Fibroblast of lung (primary cell): ENCODE results near the gene TERT. TPM values are rescaled to one million over a fixed set of nuclear protein-coding genes. Genes with fewer than 3 reads are reported as not detected.
A peak's percentile ranks its signal among the peaks of the same experiment; 100 is the strongest.

ENCODE experiments used
- DNase-seq, 2 donors: peaks; one replicate each; pipeline versions ENCODE4 v3.0.0 to v3.0.0-alpha.2; 2010; ENCODE audit warnings: low read depth in 2 of 2
- H2AFZ ChIP-seq: 2 replicates; pipeline ENCODE4 v1.5.1; 2012; ENCODE audit warnings: low read length, control low read depth, inconsistent platforms
- H3K27ac ChIP-seq: 2 replicates; pipeline ENCODE4 v1.5.1; 2011; ENCODE audit warnings: low read length, control low read depth; ENCODE audit not compliant: insufficient read depth
- H3K27me3 ChIP-seq: 2 replicates; pipeline ENCODE4 v1.5.1; 2011; ENCODE audit warnings: mild to moderate bottlenecking, low read length; ENCODE audit not compliant: control insufficient read depth, insufficient read depth
- H3K36me3 ChIP-seq: 2 replicates; pipeline ENCODE4 v1.5.1; 2011; ENCODE audit warnings: low read length; ENCODE audit not compliant: control insufficient read depth, insufficient read depth
- H3K4me1 ChIP-seq: 2 replicates; pipeline ENCODE4 v1.5.1; 2011; ENCODE audit warnings: low read length; ENCODE audit not compliant: control insufficient read depth, insufficient read depth; ENCODE audit errors: extremely low read depth
- H3K4me2 ChIP-seq: 2 replicates; pipeline ENCODE4 v1.5.1; 2011; ENCODE audit warnings: low read length, control low read depth; ENCODE audit not compliant: insufficient read depth; ENCODE audit errors: extremely low read depth
- H3K4me3 ChIP-seq, 4 experiments: fragments of 200-600 bp in 1 of 4; sonication (generic) in 1 of 4; replicated peaks in 1 of 4; 2 replicates each; pipeline ENCODE4 v1.5.1; 2011 to 2016; ENCODE audit warnings: low read length in 4 of 4, low read depth in 3 of 4, mild to moderate bottlenecking in 3 of 4, control low read depth in 2 of 4, inconsistent platforms in 1 of 4, mixed read lengths in 1 of 4; ENCODE audit not compliant: insufficient read depth in 1 of 4; ENCODE audit errors: control extremely low read depth in 1 of 4
- H3K79me2 ChIP-seq: 2 replicates; pipeline ENCODE4 v1.5.1; 2012; ENCODE audit warnings: mild to moderate bottlenecking, low read length, inconsistent platforms; ENCODE audit not compliant: control insufficient read depth, insufficient read depth
- H3K9ac ChIP-seq: 2 replicates; pipeline ENCODE4 v1.5.1; 2011; ENCODE audit warnings: mild to moderate bottlenecking, low read length, control low read depth; ENCODE audit not compliant: insufficient read depth
- H3K9me3 ChIP-seq: 2 replicates; pipeline ENCODE4 v1.5.1; 2012; ENCODE audit warnings: low read depth, low read length; ENCODE audit not compliant: control insufficient read depth, insufficient read depth
- H4K20me1 ChIP-seq: 2 replicates; pipeline ENCODE4 v1.5.1; 2011; ENCODE audit warnings: low read length; ENCODE audit not compliant: control insufficient read depth, insufficient read depth; ENCODE audit errors: extremely low read depth
- EZH2 ChIP-seq: IDR thresholded peaks from 2 replicates; pipeline ENCODE4 v1.5.1; 2012; ENCODE audit warnings: low read length, control low read depth, mild to moderate bottlenecking; ENCODE audit errors: missing control alignments
- polyA plus RNA-seq, 2 donors: library from polyadenylated mRNA; depleted of rRNA in 1 of 2; stranded (reverse) in 1 of 2; unstranded in 1 of 2; fragments of >200 nt; gene quantifications; 2 replicates each; pipeline ENCODE4 v1.2.1, GENCODE V29; 2011 to 2012; ENCODE audit warnings: missing spikeins in 1 of 2
- total RNA-seq: library from RNA; depleted of rRNA; stranded (reverse); fragments of >200 nt; gene quantifications from 2 replicates; pipeline ENCODE4 v1.2.1, GENCODE V29; 2014
- TF ChIP-seq, protein P1 (sequence below), 2 donors: IDR thresholded peaks in 1 of 2; conservative IDR thresholded peaks in 1 of 2; 1 replicate in 1 of 2; 2 replicates in 1 of 2; pipeline ENCODE4 v1.5.1; 2011 to 2012; ENCODE audit warnings: low read length in 2 of 2, control low read depth in 1 of 2, inconsistent platforms in 1 of 2, low read depth in 1 of 2, mild to moderate bottlenecking in 1 of 2

Gene TERT
- total and polyA plus RNA-seq, 2 donors (not counting 1 experiment from before 2014, with no cell fraction given) = not detected

DNA sequence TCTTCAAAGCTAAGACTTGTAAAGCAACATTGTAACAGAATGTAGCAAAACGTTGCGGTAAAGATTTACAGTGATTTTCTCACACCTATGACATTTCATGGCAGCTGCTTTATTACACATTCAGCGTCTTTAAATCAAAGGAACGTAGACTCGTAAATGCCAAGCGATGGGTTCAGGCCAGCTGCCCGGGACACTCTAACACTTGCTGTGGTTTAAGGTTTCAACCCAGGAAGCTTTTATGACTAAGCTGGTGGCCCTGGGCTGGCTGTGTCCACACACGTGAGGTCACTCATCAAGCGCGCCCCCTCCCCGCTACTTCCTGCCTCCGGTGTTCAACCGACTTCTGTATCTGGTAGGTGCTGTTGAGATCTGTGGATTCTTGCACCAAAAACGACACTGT lies 67.2 kb downstream of the TERT start:
- Histone ChIP-seq H3K27ac (no peak overlapping the region), H3K36me3 (no peaks in the 10 kb centered on the region), H3K9ac (no peak overlapping the region), H3K4me1 (no peaks in the 10 kb centered on the region), H3K9me3 (no peaks in the 10 kb centered on the region), H4K20me1 (no peaks in the 10 kb centered on the region), H3K4me3 (no peak overlapping the region), H3K79me2 (no peaks in the 10 kb centered on the region), H3K27me3 (no peaks in the 10 kb centered on the region), H2AFZ (no peak overlapping the region), H3K4me2 (no peak overlapping the region)
- peak; percentile 4 to 11 for DNase-seq
- TF ChIP-seq, protein P1, sequence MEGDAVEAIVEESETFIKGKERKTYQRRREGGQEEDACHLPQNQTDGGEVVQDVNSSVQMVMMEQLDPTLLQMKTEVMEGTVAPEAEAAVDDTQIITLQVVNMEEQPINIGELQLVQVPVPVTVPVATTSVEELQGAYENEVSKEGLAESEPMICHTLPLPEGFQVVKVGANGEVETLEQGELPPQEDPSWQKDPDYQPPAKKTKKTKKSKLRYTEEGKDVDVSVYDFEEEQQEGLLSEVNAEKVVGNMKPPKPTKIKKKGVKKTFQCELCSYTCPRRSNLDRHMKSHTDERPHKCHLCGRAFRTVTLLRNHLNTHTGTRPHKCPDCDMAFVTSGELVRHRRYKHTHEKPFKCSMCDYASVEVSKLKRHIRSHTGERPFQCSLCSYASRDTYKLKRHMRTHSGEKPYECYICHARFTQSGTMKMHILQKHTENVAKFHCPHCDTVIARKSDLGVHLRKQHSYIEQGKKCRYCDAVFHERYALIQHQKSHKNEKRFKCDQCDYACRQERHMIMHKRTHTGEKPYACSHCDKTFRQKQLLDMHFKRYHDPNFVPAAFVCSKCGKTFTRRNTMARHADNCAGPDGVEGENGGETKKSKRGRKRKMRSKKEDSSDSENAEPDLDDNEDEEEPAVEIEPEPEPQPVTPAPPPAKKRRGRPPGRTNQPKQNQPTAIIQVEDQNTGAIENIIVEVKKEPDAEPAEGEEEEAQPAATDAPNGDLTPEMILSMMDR (conservative IDR thresholded peaks at IDR 0.05 in 1 of 2, IDR thresholded peaks at IDR 0.05 in 1 of 2; ENCODE audit: low read depth in 1 of 2, low read length in 2 of 2) = no peak
- TF ChIP-seq EZH2 = no peak

DNA sequence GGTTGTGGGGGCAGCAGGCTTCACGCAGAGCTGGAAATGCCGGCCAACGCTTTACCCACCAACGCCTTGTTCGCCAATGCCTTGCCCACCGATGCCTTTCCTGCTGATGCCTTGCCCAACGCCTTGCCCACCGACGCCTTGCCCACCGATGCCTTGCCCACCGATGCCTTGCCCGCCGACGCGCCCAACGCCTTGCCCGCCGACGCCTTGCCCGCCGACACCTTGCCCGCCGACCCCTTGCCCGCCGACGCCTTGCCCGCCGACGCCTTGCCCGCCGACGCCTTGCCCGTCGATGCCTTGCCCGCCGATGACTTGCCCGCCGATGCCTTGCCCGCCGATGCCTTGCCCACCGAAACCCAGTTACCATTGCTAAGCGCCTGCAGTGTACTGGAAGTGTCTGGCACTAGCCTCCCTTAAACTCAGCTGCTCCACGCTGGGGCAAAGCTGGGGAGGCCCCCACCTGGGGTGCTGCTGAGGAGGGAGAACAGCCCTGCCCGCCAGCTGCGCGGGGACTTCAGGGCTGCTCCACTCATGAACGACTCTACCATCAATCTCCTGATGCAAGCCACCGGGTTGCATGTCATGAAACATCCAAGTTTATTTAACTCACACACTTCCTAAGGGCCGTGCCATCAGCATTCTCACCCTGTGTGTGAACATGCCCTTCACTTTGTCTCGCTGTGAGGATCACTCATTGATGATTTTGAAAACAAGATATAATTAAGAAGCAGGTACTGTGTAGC lies 67.9 kb downstream of the TERT start:
- no peak overlapping the region for H3K27ac ChIP-seq
- no peak overlapping the region for H2AFZ ChIP-seq
- no peaks in the 10 kb centered on the region for H3K79me2 ChIP-seq
- TF ChIP-seq, protein P1 (conservative IDR thresholded peaks at IDR 0.05 in 1 of 2, IDR thresholded peaks at IDR 0.05 in 1 of 2; ENCODE audit: low read depth in 1 of 2, low read length in 2 of 2) = no peak
- TF ChIP-seq EZH2 = no peak
- H3K36me3 ChIP-seq = no peaks in the 10 kb centered on the region
- DNase-seq = no peak
- no peak overlapping the region for H3K4me3 ChIP-seq
- no peak overlapping the region for H3K9ac ChIP-seq
- H4K20me1 ChIP-seq = no peaks in the 10 kb centered on the region
- no peaks in the 10 kb centered on the region for H3K27me3 ChIP-seq
- H3K9me3 ChIP-seq = peaks cover 4% of the 10 kb centered on the region
- H3K4me2 ChIP-seq = no peak overlapping the region
- no peaks in the 10 kb centered on the region for H3K4me1 ChIP-seq

DNA sequence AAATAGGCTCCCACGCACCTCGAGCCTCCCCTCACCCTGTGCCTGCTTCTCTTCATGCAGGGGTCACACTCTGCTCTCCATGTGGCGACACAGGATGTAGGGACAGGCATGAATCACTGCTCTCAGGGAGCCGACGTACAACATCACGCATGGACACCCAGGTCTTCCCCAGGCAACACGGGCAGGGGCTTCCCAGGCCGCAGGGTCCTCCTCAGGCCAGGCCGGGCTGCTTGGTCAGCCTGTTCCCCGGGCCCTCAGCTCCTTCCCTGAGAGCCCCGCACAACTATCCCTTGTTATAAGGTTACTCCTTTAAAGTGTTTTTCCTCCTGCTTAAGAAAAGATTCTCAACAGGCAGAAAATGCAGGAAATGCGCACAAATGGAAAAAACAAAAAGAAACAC lies 68.6 kb downstream of the TERT start:
- DNase-seq = no peak
- Histone ChIP-seq H4K20me1 (no peaks in the 10 kb centered on the region), H3K4me1 (no peaks in the 10 kb centered on the region), H3K9me3 (peaks cover 7% of the 10 kb centered on the region), H3K27me3 (no peaks in the 10 kb centered on the region), H3K4me3 (no peak overlapping the region), H3K79me2 (no peaks in the 10 kb centered on the region), H3K4me2 (no peak overlapping the region), H3K27ac (no peak overlapping the region), H3K36me3 (no peaks in the 10 kb centered on the region), H3K9ac (no peak overlapping the region), H2AFZ (no peak overlapping the region)
- no peak for TF ChIP-seq EZH2
- TF ChIP-seq, protein P1 (conservative IDR thresholded peaks at IDR 0.05 in 1 of 2, IDR thresholded peaks at IDR 0.05 in 1 of 2; ENCODE audit: low read depth in 1 of 2, low read length in 2 of 2) = no peak
